Measurements from ENCODE around the gene FAM227B.
"Not testable (repeated sequence)": the region's sequence is repeated elsewhere in the genome, so short reads cannot be mapped to it uniquely, and the experiment has no call there.

Gene FAM227B

GRCh38 chr15:49471733-49472132 lies 148.9 kb downstream of the FAM227B start:
- DNase-seq (ENCODE audit: extremely low read depth, low read depth), result no peak
- no peak for TF ChIP-seq CTCF (IDR thresholded peaks at IDR 0.05; ENCODE audit: low read depth, low read length)

- not testable (repeated sequence) for DNase-seq (ENCODE audit: extremely low read depth, low read depth)
Observed at GRCh38 chr15:49471248-49471647, 149.4 kb downstream of the FAM227B start.

- DNase-seq (ENCODE audit: extremely low read depth, low read depth), result no peak
- TF ChIP-seq CTCF (IDR thresholded peaks at IDR 0.05; ENCODE audit: low read depth, low read length), result no peak
Observed at GRCh38 chr15:49468481-49468839, 152.2 kb downstream of the FAM227B start.

GRCh38 chr15:49467746-49468480 lies 152.7 kb downstream of the FAM227B start:
- DNase-seq (ENCODE audit: extremely low read depth, low read depth), result no peak
- no peak for TF ChIP-seq CTCF (IDR thresholded peaks at IDR 0.05; ENCODE audit: low read depth, low read length)

- no peak for DNase-seq (ENCODE audit: extremely low read depth, low read depth)
- TF ChIP-seq CTCF (IDR thresholded peaks at IDR 0.05; ENCODE audit: low read depth, low read length), result no peak
Observed at GRCh38 chr15:49466119-49466518, 154.5 kb downstream of the FAM227B start.

- DNase-seq (ENCODE audit: extremely low read depth, low read depth), result no peak
- no peak for TF ChIP-seq CTCF (IDR thresholded peaks at IDR 0.05; ENCODE audit: low read depth, low read length)
Observed at GRCh38 chr15:49464522-49464921, 156.1 kb downstream of the FAM227B start.

- DNase-seq (ENCODE audit: extremely low read depth, low read depth), result no peak
- TF ChIP-seq CTCF (IDR thresholded peaks at IDR 0.05; ENCODE audit: low read depth, low read length), result no peak
Observed at GRCh38 chr15:49462232-49462844, 158.3 kb downstream of the FAM227B start.

All from AG09319 (cell line).